Measurements from ENCODE around the gene PHF2. TPM values are rescaled to one million over a fixed set of nuclear protein-coding genes. Genes with fewer than 3 reads are reported as not detected.

Gene PHF2
- total and polyA plus RNA-seq, 2 experiments from 2014 or later: 4.3 to 11.8 TPM

DNA sequence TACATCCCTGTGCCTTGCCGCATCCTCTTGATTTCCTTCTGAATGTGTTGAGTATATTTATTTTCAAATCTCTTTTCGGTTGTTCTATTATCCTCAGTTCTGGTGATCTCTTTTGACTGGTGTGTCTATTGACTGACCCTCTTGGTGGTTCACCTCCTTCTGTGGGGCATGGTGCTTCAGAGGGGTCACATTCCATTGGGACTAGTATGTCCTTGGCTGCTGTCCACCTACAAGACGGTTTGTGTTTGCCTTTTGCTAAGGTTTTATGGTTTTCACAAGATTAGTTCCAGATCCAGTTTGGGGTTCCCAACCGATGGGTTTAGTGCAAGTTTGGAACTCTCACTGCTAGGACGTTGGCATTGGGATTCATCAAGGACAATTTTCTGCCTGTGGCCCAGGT lies 66.6 kb downstream of the PHF2 start (continued):
- TF ChIP-seq, protein P1, sequence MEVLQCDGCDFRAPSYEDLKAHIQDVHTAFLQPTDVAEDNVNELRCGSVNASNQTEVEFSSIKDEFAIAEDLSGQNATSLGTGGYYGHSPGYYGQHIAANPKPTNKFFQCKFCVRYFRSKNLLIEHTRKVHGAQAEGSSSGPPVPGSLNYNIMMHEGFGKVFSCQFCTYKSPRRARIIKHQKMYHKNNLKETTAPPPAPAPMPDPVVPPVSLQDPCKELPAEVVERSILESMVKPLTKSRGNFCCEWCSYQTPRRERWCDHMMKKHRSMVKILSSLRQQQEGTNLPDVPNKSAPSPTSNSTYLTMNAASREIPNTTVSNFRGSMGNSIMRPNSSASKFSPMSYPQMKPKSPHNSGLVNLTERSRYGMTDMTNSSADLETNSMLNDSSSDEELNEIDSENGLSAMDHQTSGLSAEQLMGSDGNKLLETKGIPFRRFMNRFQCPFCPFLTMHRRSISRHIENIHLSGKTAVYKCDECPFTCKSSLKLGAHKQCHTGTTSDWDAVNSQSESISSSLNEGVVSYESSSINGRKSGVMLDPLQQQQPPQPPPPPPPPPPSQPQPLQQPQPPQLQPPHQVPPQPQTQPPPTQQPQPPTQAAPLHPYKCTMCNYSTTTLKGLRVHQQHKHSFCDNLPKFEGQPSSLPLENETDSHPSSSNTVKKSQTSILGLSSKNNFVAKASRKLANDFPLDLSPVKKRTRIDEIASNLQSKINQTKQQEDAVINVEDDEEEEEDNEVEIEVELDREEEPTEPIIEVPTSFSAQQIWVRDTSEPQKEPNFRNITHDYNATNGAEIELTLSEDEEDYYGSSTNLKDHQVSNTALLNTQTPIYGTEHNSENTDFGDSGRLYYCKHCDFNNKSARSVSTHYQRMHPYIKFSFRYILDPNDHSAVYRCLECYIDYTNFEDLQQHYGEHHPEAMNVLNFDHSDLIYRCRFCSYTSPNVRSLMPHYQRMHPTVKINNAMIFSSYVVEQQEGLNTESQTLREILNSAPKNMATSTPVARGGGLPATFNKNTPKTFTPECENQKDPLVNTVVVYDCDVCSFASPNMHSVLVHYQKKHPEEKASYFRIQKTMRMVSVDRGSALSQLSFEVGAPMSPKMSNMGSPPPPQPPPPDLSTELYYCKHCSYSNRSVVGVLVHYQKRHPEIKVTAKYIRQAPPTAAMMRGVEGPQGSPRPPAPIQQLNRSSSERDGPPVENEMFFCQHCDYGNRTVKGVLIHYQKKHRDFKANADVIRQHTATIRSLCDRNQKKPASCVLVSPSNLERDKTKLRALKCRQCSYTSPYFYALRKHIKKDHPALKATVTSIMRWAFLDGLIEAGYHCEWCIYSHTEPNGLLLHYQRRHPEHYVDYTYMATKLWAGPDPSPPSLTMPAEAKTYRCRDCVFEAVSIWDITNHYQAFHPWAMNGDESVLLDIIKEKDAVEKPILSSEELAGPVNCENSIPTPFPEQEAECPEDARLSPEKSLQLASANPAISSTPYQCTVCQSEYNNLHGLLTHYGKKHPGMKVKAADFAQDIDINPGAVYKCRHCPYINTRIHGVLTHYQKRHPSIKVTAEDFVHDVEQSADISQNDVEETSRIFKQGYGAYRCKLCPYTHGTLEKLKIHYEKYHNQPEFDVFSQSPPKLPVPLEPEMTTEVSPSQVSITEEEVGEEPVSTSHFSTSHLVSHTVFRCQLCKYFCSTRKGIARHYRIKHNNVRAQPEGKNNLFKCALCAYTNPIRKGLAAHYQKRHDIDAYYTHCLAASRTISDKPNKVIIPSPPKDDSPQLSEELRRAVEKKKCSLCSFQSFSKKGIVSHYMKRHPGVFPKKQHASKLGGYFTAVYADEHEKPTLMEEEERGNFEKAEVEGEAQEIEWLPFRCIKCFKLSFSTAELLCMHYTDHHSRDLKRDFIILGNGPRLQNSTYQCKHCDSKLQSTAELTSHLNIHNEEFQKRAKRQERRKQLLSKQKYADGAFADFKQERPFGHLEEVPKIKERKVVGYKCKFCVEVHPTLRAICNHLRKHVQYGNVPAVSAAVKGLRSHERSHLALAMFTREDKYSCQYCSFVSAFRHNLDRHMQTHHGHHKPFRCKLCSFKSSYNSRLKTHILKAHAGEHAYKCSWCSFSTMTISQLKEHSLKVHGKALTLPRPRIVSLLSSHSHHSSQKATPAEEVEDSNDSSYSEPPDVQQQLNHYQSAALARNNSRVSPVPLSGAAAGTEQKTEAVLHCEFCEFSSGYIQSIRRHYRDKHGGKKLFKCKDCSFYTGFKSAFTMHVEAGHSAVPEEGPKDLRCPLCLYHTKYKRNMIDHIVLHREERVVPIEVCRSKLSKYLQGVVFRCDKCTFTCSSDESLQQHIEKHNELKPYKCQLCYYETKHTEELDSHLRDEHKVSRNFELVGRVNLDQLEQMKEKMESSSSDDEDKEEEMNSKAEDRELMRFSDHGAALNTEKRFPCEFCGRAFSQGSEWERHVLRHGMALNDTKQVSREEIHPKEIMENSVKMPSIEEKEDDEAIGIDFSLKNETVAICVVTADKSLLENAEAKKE (CRISPR knock-in tag; IDR thresholded peaks at IDR 0.05): no peak
- TF ChIP-seq, protein P2, sequence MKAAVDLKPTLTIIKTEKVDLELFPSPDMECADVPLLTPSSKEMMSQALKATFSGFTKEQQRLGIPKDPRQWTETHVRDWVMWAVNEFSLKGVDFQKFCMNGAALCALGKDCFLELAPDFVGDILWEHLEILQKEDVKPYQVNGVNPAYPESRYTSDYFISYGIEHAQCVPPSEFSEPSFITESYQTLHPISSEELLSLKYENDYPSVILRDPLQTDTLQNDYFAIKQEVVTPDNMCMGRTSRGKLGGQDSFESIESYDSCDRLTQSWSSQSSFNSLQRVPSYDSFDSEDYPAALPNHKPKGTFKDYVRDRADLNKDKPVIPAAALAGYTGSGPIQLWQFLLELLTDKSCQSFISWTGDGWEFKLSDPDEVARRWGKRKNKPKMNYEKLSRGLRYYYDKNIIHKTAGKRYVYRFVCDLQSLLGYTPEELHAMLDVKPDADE (IDR thresholded peaks at IDR 0.05): no peak
- TF ChIP-seq CREB1 (CRISPR knock-in tag; IDR thresholded peaks at IDR 0.05; ENCODE audit: low read depth) (no peak), JUNB (IDR thresholded peaks at IDR 0.05; ENCODE audit: unreplicated experiment) (no peak), STAT1 (IDR thresholded peaks at IDR 0.05; ENCODE audit: unreplicated experiment) (no peak)

- H3K4me1 ChIP-seq (ENCODE audit: insufficient read depth): no peaks in the 10 kb centered on the region
- Mint-ChIP-seq H3K27me3 (ENCODE audit: insufficient read depth, low read depth, poor library complexity) (peaks cover 6% of the 10 kb centered on the region), H3K9me3 (no peaks in the 10 kb centered on the region), H3K4me1 (peaks cover 4% of the 10 kb centered on the region; the same call in 2 of the 3 replicates), H3K36me3 (ENCODE audit: low read depth) (no peaks in the 10 kb centered on the region), H3K4me3 (no peak overlapping the region), H3K27ac (no peak overlapping the region)
- H3K4me2 ChIP-seq: no peak overlapping the region
- no peaks in the 10 kb centered on the region for H4K20me1 ChIP-seq (replicated peaks; ENCODE audit: insufficient read depth)
- no peak for ATAC-seq
- no peaks in the 10 kb centered on the region for H3K27me3 ChIP-seq (ENCODE audit: insufficient read depth)
- H3K27ac ChIP-seq (ENCODE audit: low read depth): no peak overlapping the region
- H3K36me3 ChIP-seq (ENCODE audit: insufficient read depth): no peaks in the 10 kb centered on the region
- no peak overlapping the region for H2AFZ ChIP-seq
- no peaks in the 10 kb centered on the region for H3K9me2 ChIP-seq (ENCODE audit: insufficient read depth)
- H3F3A ChIP-seq (replicated peaks; ENCODE audit: low read depth): no peaks in the 10 kb centered on the region
- DNase-seq (ENCODE audit: low spot score): no peak
- no peaks in the 10 kb centered on the region for H3K79me2 ChIP-seq (replicated peaks; ENCODE audit: insufficient read depth)
- no peak overlapping the region for H3K4me3 ChIP-seq
- TF ChIP-seq REST (IDR thresholded peaks at IDR 0.05; ENCODE audit: unreplicated experiment) (no peak), CREB1 (CRISPR knock-in tag; IDR thresholded peaks at IDR 0.05; ENCODE audit: low read depth) (no peak), EZH2 (IDR thresholded peaks at IDR 0.05; ENCODE audit: low read depth, unreplicated experiment) (no peak)
- TF ChIP-seq, protein P3, sequence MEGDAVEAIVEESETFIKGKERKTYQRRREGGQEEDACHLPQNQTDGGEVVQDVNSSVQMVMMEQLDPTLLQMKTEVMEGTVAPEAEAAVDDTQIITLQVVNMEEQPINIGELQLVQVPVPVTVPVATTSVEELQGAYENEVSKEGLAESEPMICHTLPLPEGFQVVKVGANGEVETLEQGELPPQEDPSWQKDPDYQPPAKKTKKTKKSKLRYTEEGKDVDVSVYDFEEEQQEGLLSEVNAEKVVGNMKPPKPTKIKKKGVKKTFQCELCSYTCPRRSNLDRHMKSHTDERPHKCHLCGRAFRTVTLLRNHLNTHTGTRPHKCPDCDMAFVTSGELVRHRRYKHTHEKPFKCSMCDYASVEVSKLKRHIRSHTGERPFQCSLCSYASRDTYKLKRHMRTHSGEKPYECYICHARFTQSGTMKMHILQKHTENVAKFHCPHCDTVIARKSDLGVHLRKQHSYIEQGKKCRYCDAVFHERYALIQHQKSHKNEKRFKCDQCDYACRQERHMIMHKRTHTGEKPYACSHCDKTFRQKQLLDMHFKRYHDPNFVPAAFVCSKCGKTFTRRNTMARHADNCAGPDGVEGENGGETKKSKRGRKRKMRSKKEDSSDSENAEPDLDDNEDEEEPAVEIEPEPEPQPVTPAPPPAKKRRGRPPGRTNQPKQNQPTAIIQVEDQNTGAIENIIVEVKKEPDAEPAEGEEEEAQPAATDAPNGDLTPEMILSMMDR (conservative IDR thresholded peaks at IDR 0.05; ENCODE audit: low read depth in 2 of 2): no peak
Measured at GRCh38 chr9:93644397-93645088, 68.2 kb downstream of the PHF2 start.
